Activated naive CD4-positive, alpha-beta T cell treated with anti-CD3 and anti-CD28 coated beads for 36 hours (primary cell): ENCODE data around the gene GAMT. TPM values are rescaled to one million over a fixed set of nuclear protein-coding genes. Genes with fewer than 3 reads are reported as not detected.

Experiments used
- total RNA-seq, 2 experiments: library from RNA; stranded (reverse); gene quantifications; one replicate each; pipeline ENCODE4 v1.2.3, GENCODE V29; 2021

Gene GAMT
- total RNA-seq, 2 experiments from 2014 or later: 23.5 to 25.0 TPM

Other genes with a start within 250 kb of the GAMT start
- 100 to 1,000 TPM; 112 to 117 TPM for gene SBNO2, start 227.3 kb downstream of the GAMT start, total RNA-seq
- gene STK11, start 195.8 kb downstream of the GAMT start, total RNA-seq: 10 to 100 TPM; 65.1 to 66.1 TPM
- 1 to 10 TPM in 1 of 2 experiments, under 1 TPM in 1; 0.77 to 1.1 TPM for gene CBARP, start 163.5 kb downstream of the GAMT start, total RNA-seq
- gene ATP5F1D, start 159.8 kb downstream of the GAMT start, total RNA-seq: 100 to 1,000 TPM; 153 TPM
- gene MIDN, start 153.0 kb downstream of the GAMT start, total RNA-seq: 10 to 100 TPM; 50.1 to 52.9 TPM
- gene CIRBP, start 132.2 kb downstream of the GAMT start, total RNA-seq: 100 to 1,000 TPM; 167 to 183 TPM
- 10 to 100 TPM; 62.8 to 65.3 TPM for gene FAM174C, start 126.0 kb downstream of the GAMT start, total RNA-seq
- gene EFNA2, start 115.7 kb downstream of the GAMT start, total RNA-seq: not detected
- 100 to 1,000 TPM; 138 to 148 TPM for gene NDUFS7, start 17.6 kb downstream of the GAMT start, total RNA-seq
- gene DAZAP1, start 6.0 kb upstream of the GAMT start, total RNA-seq: 100 to 1,000 TPM; 253 to 265 TPM
- 1,000 to 10,000 TPM; 1,902 to 1,906 TPM for gene RPS15, start 36.9 kb upstream of the GAMT start, total RNA-seq
- under 1 TPM; 0.07 to 0.12 TPM for gene APC2, start 48.6 kb upstream of the GAMT start, total RNA-seq
- gene C19orf25, start 77.7 kb upstream of the GAMT start, total RNA-seq: 10 to 100 TPM; 17.5 to 20.8 TPM
- gene PCSK4, start 88.8 kb upstream of the GAMT start, total RNA-seq: 1 to 10 TPM; 1.5 to 1.7 TPM
- 1 to 10 TPM; 1.3 to 1.6 TPM for gene REEP6, start 89.6 kb upstream of the GAMT start, total RNA-seq
- 1 to 10 TPM in 1 of 2 experiments, under 1 TPM in 1; 0.95 to 1.6 TPM for gene ADAMTSL5, start 111.5 kb upstream of the GAMT start, total RNA-seq
- gene PLK5, start 122.5 kb upstream of the GAMT start, total RNA-seq: not detected
- gene MEX3D, start 166.8 kb upstream of the GAMT start, total RNA-seq: 1 to 10 TPM; 2.0 to 2.1 TPM
- gene MBD3, start 191.3 kb upstream of the GAMT start, total RNA-seq: 10 to 100 TPM; 58.1 to 63.7 TPM
- 100 to 1,000 TPM; 281 to 293 TPM for gene UQCR11, start 203.9 kb upstream of the GAMT start, total RNA-seq